HEK293T (cell line): ENCODE data around the gene EPN1.

Source experiments
- ELF4 ChIP-seq: fragments of 450-650 bp; IDR thresholded peaks from 2 replicates; pipeline ENCODE4 v1.6.1; 2017; ENCODE audit warnings: antibody characterized with exemption
- FOXM1 ChIP-seq: fragments of 450-650 bp; IDR thresholded peaks from 2 replicates; pipeline ENCODE4 v1.6.1; 2017; ENCODE audit warnings: mild to moderate bottlenecking, borderline replicate concordance

DNA sequence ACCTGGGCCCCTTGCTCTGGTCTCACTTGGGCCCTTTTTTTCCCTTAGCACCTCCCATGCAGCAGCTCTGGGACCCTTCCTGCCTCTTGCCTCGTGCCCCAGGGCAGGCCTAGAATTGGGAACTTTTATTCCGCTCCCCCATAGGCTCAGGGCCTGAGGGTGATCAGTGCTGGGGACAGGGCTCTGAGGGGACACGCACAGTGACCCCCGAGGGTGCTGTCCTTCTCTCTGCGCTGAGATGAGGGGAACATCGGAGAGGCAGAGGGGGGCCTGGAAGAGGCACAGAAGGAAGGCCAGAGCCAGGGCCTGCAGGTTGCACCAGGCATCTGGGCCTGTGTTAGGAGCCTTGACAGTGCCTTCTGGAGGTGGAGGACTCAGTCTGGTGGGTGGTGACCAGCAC, 10.8 kb downstream of the EPN1 start:
- TF ChIP-seq ELF4, result no peak
- no peak for TF ChIP-seq FOXM1
